Liver (tissue), 9 donors: ENCODE data around the gene ARPC1A. TPM values are rescaled to one million over a fixed set of nuclear protein-coding genes. Genes with fewer than 3 reads are reported as not detected.

Experiments used
- DNase-seq: peaks from one replicate; pipeline ENCODE4 v3.0.0-alpha.2; 2017; ENCODE audit warnings: low spot score
- H3K27ac ChIP-seq, 2 donors: one replicate each; pipeline ENCODE4 v1.7.0; 2013; ENCODE audit warnings: inconsistent platforms in 2 of 2, low read length in 2 of 2, control low read depth in 1 of 2, low read depth in 1 of 2, mild to moderate bottlenecking in 1 of 2
- H3K27me3 ChIP-seq, 4 donors: one replicate each; pipeline versions ENCODE4 v1.6.1 to v1.7.0; 2013; ENCODE audit warnings: low read length in 3 of 4, inconsistent platforms in 1 of 4, mild to moderate bottlenecking in 1 of 4, moderate library complexity in 1 of 4; ENCODE audit not compliant: control insufficient read depth in 4 of 4, insufficient read depth in 4 of 4
- H3K36me3 ChIP-seq, 4 donors: one replicate each; pipeline versions ENCODE4 v1.6.1 to v1.7.0; 2013; ENCODE audit warnings: low read length in 3 of 4, mild to moderate bottlenecking in 3 of 4, low read depth in 1 of 4, moderate library complexity in 1 of 4; ENCODE audit not compliant: control insufficient read depth in 4 of 4, insufficient read depth in 3 of 4
- H3K4me1 ChIP-seq, 4 donors: one replicate each; pipeline versions ENCODE4 v1.6.1 to v1.7.0; 2013; ENCODE audit warnings: low read length in 3 of 4, mild to moderate bottlenecking in 3 of 4, moderate library complexity in 1 of 4; ENCODE audit not compliant: control insufficient read depth in 4 of 4, insufficient read depth in 4 of 4
- H3K4me3 ChIP-seq, 3 donors: one replicate each; pipeline versions ENCODE4 v1.6.1 to v1.7.0; 2013; ENCODE audit warnings: low read length in 3 of 3, control low read depth in 1 of 3, low read depth in 1 of 3, mild to moderate bottlenecking in 1 of 3
- H3K9ac ChIP-seq, 2 donors: one replicate each; pipeline ENCODE4 v1.7.0; 2013; ENCODE audit warnings: low read length in 2 of 2, mild to moderate bottlenecking in 2 of 2, moderate library complexity in 2 of 2, control low read depth in 1 of 2, low read depth in 1 of 2
- H3K9me3 ChIP-seq, 4 donors: one replicate each; pipeline versions ENCODE4 v1.6.1 to v1.7.0; 2013; ENCODE audit warnings: low read length in 3 of 4; ENCODE audit not compliant: control insufficient read depth in 4 of 4
- CTCF ChIP-seq: fragments of 150-350 bp; IDR thresholded peaks from 2 replicates; pipeline ENCODE4 v1.5.1; 2017; ENCODE audit warnings: improper control_type of control experiment, low read depth, low read length; ENCODE audit not compliant: missing input control
- EGR1 ChIP-seq, 2 donors: IDR thresholded peaks; 2 replicates each; pipeline ENCODE4 v1.6.1; 2016 to 2018; ENCODE audit warnings: antibody characterized with exemption in 2 of 2, low read depth in 2 of 2
- FOXA2 ChIP-seq: IDR thresholded peaks from 2 replicates; pipeline ENCODE4 v1.6.1; 2016; ENCODE audit warnings: antibody characterized with exemption
- HNF4G ChIP-seq: IDR thresholded peaks from 2 replicates; pipeline ENCODE4 v1.6.1; 2016; ENCODE audit warnings: antibody characterized with exemption
- JUND ChIP-seq, 2 donors: IDR thresholded peaks; 2 replicates each; pipeline ENCODE4 v1.6.1; 2016; ENCODE audit warnings: antibody characterized with exemption in 2 of 2
- NR2F2 ChIP-seq: IDR thresholded peaks from 2 replicates; pipeline ENCODE4 v1.6.1; 2016; ENCODE audit warnings: antibody characterized with exemption
- RAD21 ChIP-seq, 2 donors: IDR thresholded peaks; 2 replicates each; pipeline ENCODE4 v1.6.1; 2016; ENCODE audit warnings: antibody characterized with exemption in 2 of 2, mild to moderate bottlenecking in 2 of 2
- RXRA ChIP-seq, 2 donors: IDR thresholded peaks; 2 replicates each; pipeline ENCODE4 v1.6.1; 2017 to 2018; ENCODE audit warnings: antibody characterized with exemption in 2 of 2, mild to moderate bottlenecking in 1 of 2
- SP1 ChIP-seq: IDR thresholded peaks from 2 replicates; pipeline ENCODE4 v1.6.1; 2018; ENCODE audit warnings: antibody characterized with exemption, mild to moderate bottlenecking
- TAF1 ChIP-seq: conservative IDR thresholded peaks from 2 replicates; pipeline ENCODE4 v1.6.1; 2016; ENCODE audit warnings: antibody characterized with exemption, mild to moderate bottlenecking
- YY1 ChIP-seq: IDR thresholded peaks from 2 replicates; pipeline ENCODE4 v1.6.1; 2016; ENCODE audit warnings: antibody characterized with exemption, mild to moderate bottlenecking
- ZBTB33 ChIP-seq: IDR thresholded peaks from 2 replicates; pipeline ENCODE4 v1.6.1; 2016; ENCODE audit warnings: antibody characterized with exemption
- WGBS: extraction: QIAGEN DNeasy Blood & Tissue Kit; methylation state at CpG from one replicate; pipeline ENCODE4 v1.1.7; 2013; 5-methylcytosine and 5-hydroxymethylcytosine counted together
- polyA plus RNA-seq, 2 donors: library from polyadenylated mRNA; stranded (reverse) in 1 of 2; unstranded in 1 of 2; fragments of 200-250 nt in 1 of 2; fragments of >200 nt in 1 of 2; fragmentation: Nextera tagmentation in 1 of 2; extraction: Ambion mirVana in 1 of 2; gene quantifications; one replicate each; pipeline versions ENCODE4 v1.2.1 to v1.2.3, GENCODE V29; 2013 to 2015
- total RNA-seq, 2 donors: library from RNA; depleted of rRNA; stranded (reverse); fragments of >200 nt; gene quantifications; one replicate each; pipeline ENCODE4 v1.2.3, GENCODE V29; 2014
- TF ChIP-seq, protein P1 (sequence below): IDR thresholded peaks from 2 replicates; pipeline ENCODE4 v1.6.1; 2016; ENCODE audit warnings: antibody characterized with exemption
- TF ChIP-seq, protein P2 (sequence below): IDR thresholded peaks from 2 replicates; pipeline ENCODE4 v1.6.1; 2016; ENCODE audit warnings: antibody characterized with exemption, mild to moderate bottlenecking
- TF ChIP-seq, protein P3 (sequence below): IDR thresholded peaks from 2 replicates; pipeline ENCODE4 v1.6.1; 2016; ENCODE audit warnings: antibody characterized with exemption
- donor health status: healthy.
- donor health status: healthy.
- donor health status: healthy.
- donor health status: healthy.
- donor health status: healthy.

Gene ARPC1A
- total and polyA plus RNA-seq, 4 donors = 46.7 to 84.0 (median 60.8) TPM

DNA sequence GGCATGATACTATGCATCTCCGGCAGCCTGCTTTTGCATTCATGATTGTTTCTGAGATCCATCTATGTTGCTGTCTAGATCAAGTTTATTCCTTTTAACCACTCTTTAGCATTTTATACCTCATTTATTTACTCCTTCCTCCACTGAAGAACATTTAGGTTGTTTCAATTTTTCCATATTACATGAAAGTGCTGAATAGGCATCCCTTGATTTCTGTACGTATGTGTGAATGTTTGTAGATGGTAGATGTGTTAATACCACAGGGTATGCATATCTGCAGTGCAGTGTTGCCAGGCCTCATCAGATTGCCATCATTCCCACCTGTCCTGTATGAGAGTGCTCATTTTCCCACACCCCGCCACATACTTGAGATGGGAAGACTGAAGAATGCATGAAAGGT, 13.9 kb downstream of the ARPC1A start (continued):
- TF ChIP-seq CTCF = no peak
- TF ChIP-seq RAD21 (IDR thresholded peaks at IDR 0.05) = no peak
- TF ChIP-seq, protein P1, sequence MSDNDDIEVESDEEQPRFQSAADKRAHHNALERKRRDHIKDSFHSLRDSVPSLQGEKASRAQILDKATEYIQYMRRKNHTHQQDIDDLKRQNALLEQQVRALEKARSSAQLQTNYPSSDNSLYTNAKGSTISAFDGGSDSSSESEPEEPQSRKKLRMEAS = no peak
- no peak for TF ChIP-seq EGR1 (IDR thresholded peaks at IDR 0.05; ENCODE audit: low read depth in 2 of 2)

DNA sequence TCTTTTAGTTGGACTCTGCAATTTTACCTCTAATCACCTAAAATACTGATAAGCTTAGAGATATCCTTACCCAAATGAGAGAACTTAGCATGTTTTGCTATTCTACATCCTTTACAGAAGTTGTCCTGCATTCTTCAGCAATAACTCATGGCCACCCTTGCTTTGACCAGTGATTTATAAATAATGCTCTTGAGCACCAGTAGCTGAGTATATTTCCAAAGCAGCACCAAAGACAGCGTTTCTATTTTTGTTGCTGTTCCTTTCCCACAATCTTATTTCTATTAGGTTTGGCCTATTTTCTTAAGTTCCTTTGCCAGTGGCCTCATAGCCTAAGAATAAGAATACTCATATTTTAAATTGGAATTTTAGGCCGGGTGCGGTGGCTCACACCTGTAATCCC, 15.0 kb downstream of the ARPC1A start:
- H3K9ac ChIP-seq = no peak overlapping the region
- H3K4me1 ChIP-seq = no peaks in the 10 kb centered on the region
- no peaks in the 10 kb centered on the region for H3K9me3 ChIP-seq
- peaks cover 1 to 53% (median 42%) of the 10 kb centered on the region in 4 donors for H3K36me3 ChIP-seq
- TF ChIP-seq FOXA2 (no peak), EGR1 (IDR thresholded peaks at IDR 0.05; ENCODE audit: low read depth in 2 of 2) (no peak), NR2F2 (no peak), RAD21 (IDR thresholded peaks at IDR 0.05) (no peak), SP1 (no peak), ZBTB33 (no peak), HNF4G (no peak), RXRA (IDR thresholded peaks at IDR 0.05) (no peak), TAF1 (no peak), YY1 (no peak), CTCF (no peak), JUND (IDR thresholded peaks at IDR 0.05) (no peak)
- TF ChIP-seq, protein P1 = no peak
- TF ChIP-seq, protein P2, sequence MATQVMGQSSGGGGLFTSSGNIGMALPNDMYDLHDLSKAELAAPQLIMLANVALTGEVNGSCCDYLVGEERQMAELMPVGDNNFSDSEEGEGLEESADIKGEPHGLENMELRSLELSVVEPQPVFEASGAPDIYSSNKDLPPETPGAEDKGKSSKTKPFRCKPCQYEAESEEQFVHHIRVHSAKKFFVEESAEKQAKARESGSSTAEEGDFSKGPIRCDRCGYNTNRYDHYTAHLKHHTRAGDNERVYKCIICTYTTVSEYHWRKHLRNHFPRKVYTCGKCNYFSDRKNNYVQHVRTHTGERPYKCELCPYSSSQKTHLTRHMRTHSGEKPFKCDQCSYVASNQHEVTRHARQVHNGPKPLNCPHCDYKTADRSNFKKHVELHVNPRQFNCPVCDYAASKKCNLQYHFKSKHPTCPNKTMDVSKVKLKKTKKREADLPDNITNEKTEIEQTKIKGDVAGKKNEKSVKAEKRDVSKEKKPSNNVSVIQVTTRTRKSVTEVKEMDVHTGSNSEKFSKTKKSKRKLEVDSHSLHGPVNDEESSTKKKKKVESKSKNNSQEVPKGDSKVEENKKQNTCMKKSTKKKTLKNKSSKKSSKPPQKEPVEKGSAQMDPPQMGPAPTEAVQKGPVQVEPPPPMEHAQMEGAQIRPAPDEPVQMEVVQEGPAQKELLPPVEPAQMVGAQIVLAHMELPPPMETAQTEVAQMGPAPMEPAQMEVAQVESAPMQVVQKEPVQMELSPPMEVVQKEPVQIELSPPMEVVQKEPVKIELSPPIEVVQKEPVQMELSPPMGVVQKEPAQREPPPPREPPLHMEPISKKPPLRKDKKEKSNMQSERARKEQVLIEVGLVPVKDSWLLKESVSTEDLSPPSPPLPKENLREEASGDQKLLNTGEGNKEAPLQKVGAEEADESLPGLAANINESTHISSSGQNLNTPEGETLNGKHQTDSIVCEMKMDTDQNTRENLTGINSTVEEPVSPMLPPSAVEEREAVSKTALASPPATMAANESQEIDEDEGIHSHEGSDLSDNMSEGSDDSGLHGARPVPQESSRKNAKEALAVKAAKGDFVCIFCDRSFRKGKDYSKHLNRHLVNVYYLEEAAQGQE = no peak
- TF ChIP-seq, protein P3, sequence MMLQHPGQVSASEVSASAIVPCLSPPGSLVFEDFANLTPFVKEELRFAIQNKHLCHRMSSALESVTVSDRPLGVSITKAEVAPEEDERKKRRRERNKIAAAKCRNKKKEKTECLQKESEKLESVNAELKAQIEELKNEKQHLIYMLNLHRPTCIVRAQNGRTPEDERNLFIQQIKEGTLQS = no peak
- H3K27ac ChIP-seq = no peak overlapping the region
- WGBS = 93% methylated on average over 3 of the region's 3 CpGs
- no peak overlapping the region for H3K4me3 ChIP-seq
- no peak for DNase-seq
- H3K27me3 ChIP-seq = no peaks in the 10 kb centered on the region
